Fibroblast of gingiva (primary cell): ENCODE data around the gene CCDC179.

ENCODE experiments used
- DNase-seq: peaks from one replicate; pipeline ENCODE4 v3.0.0-alpha.2; 2011; ENCODE audit warnings: low read depth

CCDC179 gene

DNA sequence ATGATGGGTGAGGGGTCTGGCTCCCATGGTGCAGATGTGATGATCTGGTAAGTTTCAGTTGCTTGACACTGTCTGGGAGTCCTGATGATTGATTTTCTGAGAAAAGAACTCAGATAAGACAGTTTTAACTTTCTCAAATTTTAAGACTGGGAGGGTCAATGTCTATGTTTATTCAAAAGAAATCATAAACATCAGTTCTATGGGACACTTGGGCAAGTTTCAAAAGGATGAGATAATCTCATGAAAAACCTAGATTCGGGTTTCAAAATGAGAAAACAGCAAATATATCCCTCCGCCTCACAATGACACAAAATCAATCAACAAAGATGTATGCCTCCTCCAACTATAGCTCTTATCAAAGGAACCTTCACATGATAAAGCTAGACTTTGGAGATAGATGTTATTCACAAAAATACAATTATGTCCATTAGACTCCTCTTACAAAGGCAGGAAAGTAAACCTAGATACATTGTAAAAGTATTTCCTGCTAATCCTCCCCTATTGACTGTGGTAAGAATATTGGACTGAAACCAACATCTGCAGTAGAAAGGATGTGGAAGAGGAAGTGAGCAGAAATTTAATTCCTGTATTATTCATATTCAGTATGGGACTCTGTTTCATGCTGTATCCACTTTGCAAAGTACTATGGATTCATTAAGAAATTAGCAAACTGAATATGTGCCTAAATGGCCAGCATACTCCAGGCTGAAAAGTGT is 52.3 kb downstream of the CCDC179 start:
- DNase-seq, result no peak

DNA sequence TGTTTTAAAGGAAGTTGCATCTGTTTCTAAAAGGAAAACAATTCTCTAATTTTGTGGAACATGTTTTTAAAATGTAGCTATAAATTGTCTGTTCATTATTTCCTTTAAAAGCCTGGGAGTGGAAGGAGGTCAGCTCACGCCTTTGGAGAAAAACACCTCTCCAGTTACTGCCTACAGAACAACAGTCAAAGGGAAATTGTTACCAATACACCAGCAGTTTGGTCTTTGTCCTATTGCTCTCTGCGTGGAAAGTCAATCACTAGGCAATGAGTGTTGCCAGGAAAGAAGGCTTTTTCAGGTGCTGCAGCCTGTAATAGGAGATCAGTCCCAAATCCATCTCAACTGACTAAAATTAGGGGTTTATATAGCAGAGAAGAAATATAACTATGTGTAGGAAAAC is 52.9 kb downstream of the CCDC179 start:
- no peak for DNase-seq

DNA sequence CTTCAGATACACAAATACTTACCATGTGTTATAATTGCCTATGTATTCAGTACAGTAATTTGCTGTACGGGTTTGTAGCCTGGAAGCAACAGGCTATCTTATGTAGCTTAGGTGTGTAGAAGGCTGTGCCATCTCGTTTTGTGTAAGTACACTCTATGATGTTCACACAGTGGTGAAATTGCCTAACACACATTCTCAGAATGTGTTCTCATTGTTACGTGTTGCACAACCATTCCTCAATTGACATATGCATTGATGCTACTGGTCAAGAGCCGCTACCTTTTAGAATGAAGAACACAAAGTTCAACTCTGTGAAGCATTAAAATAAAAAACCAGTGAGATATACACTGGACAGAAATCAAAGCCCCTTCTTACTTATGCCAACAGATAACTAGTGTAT is 57.4 kb downstream of the CCDC179 start:
- DNase-seq, result no peak

DNA sequence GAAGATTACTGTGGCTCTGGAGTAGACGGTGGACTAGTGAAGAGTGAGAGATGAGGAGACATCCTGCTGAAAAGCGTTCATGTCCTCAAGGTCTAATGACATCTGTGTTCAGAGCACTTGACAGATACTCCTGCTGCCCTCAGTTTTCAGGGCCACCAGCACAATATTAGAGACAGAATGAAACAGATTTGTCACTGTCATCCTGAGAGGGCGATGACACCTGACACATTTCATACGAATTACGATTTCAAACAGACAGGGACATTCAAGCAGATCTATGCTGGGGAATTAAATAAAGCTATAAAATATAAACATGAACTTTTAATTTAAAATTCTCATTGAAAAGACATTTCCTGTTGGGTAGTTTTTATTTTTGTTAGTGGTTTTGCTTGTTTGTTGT is 59.8 kb downstream of the CCDC179 start:
- DNase-seq, result no peak

DNA sequence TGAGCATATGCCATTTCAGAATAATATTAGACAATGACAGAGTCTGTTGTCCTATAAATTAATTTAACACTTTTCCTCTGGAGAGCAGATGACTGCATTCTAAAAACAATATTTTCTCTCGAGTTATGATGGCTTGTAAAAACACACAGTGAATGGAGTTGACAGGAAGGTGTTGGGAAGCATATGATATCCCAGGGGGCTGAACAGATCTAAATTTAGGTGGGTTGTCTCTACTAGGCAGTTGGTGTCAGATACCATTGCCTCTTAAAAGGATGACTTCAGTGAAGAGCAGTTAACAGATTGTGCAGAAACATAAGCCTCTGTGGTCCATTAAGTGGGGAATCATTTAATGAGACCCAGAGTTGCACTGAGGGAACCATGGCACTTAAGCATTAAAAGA is 61.4 kb downstream of the CCDC179 start:
- no peak for DNase-seq

DNA sequence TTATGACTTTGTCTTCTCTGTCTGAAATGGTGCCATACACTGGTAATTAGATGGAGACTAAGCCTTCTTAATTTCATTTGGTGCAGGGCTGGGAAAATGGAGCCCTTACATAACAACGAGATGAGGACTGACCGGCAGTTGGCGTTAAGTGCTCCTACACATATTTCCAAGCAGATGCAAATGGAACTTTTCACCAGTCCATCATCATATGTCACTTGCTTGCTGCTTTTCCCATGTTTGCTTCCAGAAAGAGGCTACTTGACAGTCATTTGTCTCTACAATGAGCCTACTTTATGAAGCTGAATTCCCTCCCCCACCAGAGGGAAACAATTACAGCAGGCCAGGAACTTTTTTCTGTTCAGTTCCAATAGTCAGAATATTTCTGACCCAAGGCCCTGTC is 63.2 kb downstream of the CCDC179 start:
- no peak for DNase-seq
